ENCODE data around the gene TPD52L1. TPM values are rescaled to one million over a fixed set of nuclear protein-coding genes. Genes with fewer than 3 reads are reported as not detected.
A peak's percentile ranks its signal among the peaks of the same experiment; 100 is the strongest.

Gene TPD52L1
- 10.2 and 10.8 TPM in 2 replicates for total RNA-seq (2012; rRNA removed)
- polyA plus RNA-seq (2012; rRNA removed), result 13.5 and 13.7 TPM in 2 replicates
- polyA plus RNA-seq (2012; cell fraction: cytosol; rRNA removed), result 14.6 and 20.1 TPM in 2 replicates
- 3.8 and 12.7 TPM in 2 replicates for polyA plus RNA-seq (2012; cell fraction: nucleus; rRNA removed; ENCODE audit: low replicate concordance)
- Bru-seq, nascent RNA, result percentile 43 among the genes with signal in this experiment
- BruChase-seq, experiment 1, labeled RNA remaining after a 6-hour chase, result percentile 33 among the genes with signal in this experiment
- BruChase-seq, experiment 2, labeled RNA remaining after a 2-hour chase, result percentile 26 among the genes with signal in this experiment
- long read RNA-seq, transcript TPD52L1-213 (7 exons, 2,356 nt), result major isoform, 6 of 12 reads
- long read RNA-seq, partial matches to known transcripts, result 0 of 12 reads
- long read RNA-seq, other reads (novel, unspliced or antisense), result 0 of 12 reads

GRCh38 chr6:125153391-125154117 lies at the start of gene TPD52L1:
Gene TPD52L1, plus strand, starts transcription at chr6:125153773. Its CDS starts 179 bp downstream, at chr6:125153952.
- ChIA-PET CTCF (interaction anchor here (0.5 to 1.4 kb wide), 5 partner anchors 15 to 282 kb away, joined by 3 to 4 read pairs (median 3); no protein-coding TSS in a partner anchor), POLR2A (ENCODE audit: unreplicated experiment) (no interaction called here)
- Histone ChIP-seq H3K4me1 (ENCODE audit: control insufficient read depth, insufficient read depth, low read length) (peaks cover 4% of the 10 kb centered on the region), H2BK20ac (ENCODE audit: low read depth, low read length) (no peak within 1 kb of the TSS), H3K36me3 (ENCODE audit: control insufficient read depth, insufficient read depth, low read length) (no peaks in the 10 kb centered on the region), H3K9me3 (ENCODE audit: control insufficient read depth, insufficient read depth, low read length) (no peaks in the 10 kb centered on the region), H2AFZ (replicated peaks; ENCODE audit: low read length, poor library complexity) (peak within 1 kb of the TSS; percentile 90), H3K4me2 (ENCODE audit: low read depth, low read length) (peak within 1 kb of the TSS; percentile 94), H3K4me3 (ENCODE audit: insufficient read depth, low read depth, low read length) (peak within 1 kb of the TSS; percentile 59), H3K79me1 (ENCODE audit: low read depth in 1 of 2, low read length in 2 of 2) (no peaks in the 10 kb centered on the region), H2BK120ac (ENCODE audit: low read depth, low read length) (peak within 1 kb of the TSS; percentile 20; the same call in 1 of the 2 replicates), H3K14ac (replicated peaks; ENCODE audit: low read depth, low read length) (no peak within 1 kb of the TSS), H2AK9ac (replicated peaks; ENCODE audit: low read depth, low read length, poor library complexity) (peak within 1 kb of the TSS; percentile 57), H3K23ac (ENCODE audit: low read depth, low read length) (no peak within 1 kb of the TSS; the same call in 1 of the 2 replicates), H4K91ac (ENCODE audit: insufficient read depth, low read depth, low read length) (no peak within 1 kb of the TSS), H4K5ac (ENCODE audit: low read depth, low read length) (peak within 1 kb of the TSS; percentile 13), H4K20me1 (ENCODE audit: insufficient read depth, low read length) (no peaks in the 10 kb centered on the region), H3K27me3 (ENCODE audit: control insufficient read depth, insufficient read depth, low read length) (no peaks in the 10 kb centered on the region), H3K18ac (ENCODE audit: low read depth, low read length) (no peak within 1 kb of the TSS; the same call in 1 of the 2 replicates), H2BK15ac (ENCODE audit: low read depth, low read length) (no peak within 1 kb of the TSS), H3K4ac (ENCODE audit: low read depth, low read length) (no peak within 1 kb of the TSS), H4K8ac (ENCODE audit: low read depth in 2 of 2, low read length in 2 of 2) (no peak within 1 kb of the TSS), H3K9ac (ENCODE audit: low read depth, low read length) (peak within 1 kb of the TSS; percentile 50), H3K56ac (ENCODE audit: extremely low read depth, insufficient read depth, low read length) (no peak within 1 kb of the TSS), H3K27ac (ENCODE audit: insufficient read depth, low read length) (no peak within 1 kb of the TSS), H2BK5ac (ENCODE audit: low read depth, low read length, poor library complexity, severe bottlenecking) (no peak within 1 kb of the TSS), H2AK5ac (ENCODE audit: low read depth, low read length) (no peak within 1 kb of the TSS), H3K9me1 (ENCODE audit: insufficient read depth, low read length) (peaks cover 3% of the 10 kb centered on the region)
- in situ Hi-C loops (cut with MboI; ENCODE audit: low sequenced_read_pairs) (loop anchor here (10.0 to 25.0 kb wide), 2 partner anchors 151 to 609 kb away; partner anchors contain the start of gene HDDC2), dilution Hi-C loops (cut with HindIII; ENCODE audit: low sequenced_read_pairs, unreplicated experiment) (no loop called here), intact Hi-C loops (cut with micrococcal nuclease) (loop anchor here (1.0 kb wide), 2 partner anchors 109 to 148 kb away; partner anchors contain the start of gene HDDC2)
- WGBS, 2 experiments (ENCODE audit: extremely low coverage in 2 of 2, insufficient read length in 1 of 2), result 0% methylated on average over 9 of the region's 47 CpGs; no CpG with 5 or more reads in 1 of the 2 experiments
- TF ChIP-seq MXI1 (IDR thresholded peaks at IDR 0.05; ENCODE audit: borderline replicate concordance, low read depth, low read length), result no peak
- TF ChIP-seq SMC3 (IDR thresholded peaks at IDR 0.05; ENCODE audit: low read depth, low read length), result peak; percentile 67
- no peak for TF ChIP-seq NFE2L2 (IDR thresholded peaks at IDR 0.05; ENCODE audit: low read depth, low read length)
- TF ChIP-seq CTCF (conservative IDR thresholded peaks at IDR 0.05; ENCODE audit: low read depth, low read length), result peak; percentile 66
- peak; percentile 64 for TF ChIP-seq RAD21 (IDR thresholded peaks at IDR 0.05; ENCODE audit: low read length)
- TF ChIP-seq MAZ (IDR thresholded peaks at IDR 0.05; ENCODE audit: borderline replicate concordance, low read depth, low read length), result 0 out of 2 replicates have a peak, but pooled peaks have one; percentile 31
- no peak for TF ChIP-seq FOS (IDR thresholded peaks at IDR 0.05; ENCODE audit: low read depth, low read length)
- no peak for TF ChIP-seq USF2 (IDR thresholded peaks at IDR 0.05; ENCODE audit: low read depth, low read length)
- no peak for TF ChIP-seq POLR2A (IDR thresholded peaks at IDR 0.05; ENCODE audit: low read depth, low read length)
- DNase-seq (peak; percentile 60), ATAC-seq (ENCODE audit: low read depth) (peak; percentile 92)
- no TSS peak for BruUV-seq (replicated peaks)

Data from IMR-90 (cell line).